Stimulated activated CD4-positive, alpha-beta T cell treated with anti-CD3 and anti-CD28 coated beads, Interleukin-2, amount 100 ng/mL, for 24 hours (primary cell): Measurements from ENCODE around the gene IGFL1.
"Not testable (repeated sequence)": the region's sequence is repeated elsewhere in the genome, so short reads cannot be mapped to it uniquely, and the experiment has no call there.

Experiments
- DNase-seq, 2 donors: peaks; one replicate each; pipeline ENCODE4 v3.0.0-alpha.2; 2020

IGFL1 gene

DNA sequence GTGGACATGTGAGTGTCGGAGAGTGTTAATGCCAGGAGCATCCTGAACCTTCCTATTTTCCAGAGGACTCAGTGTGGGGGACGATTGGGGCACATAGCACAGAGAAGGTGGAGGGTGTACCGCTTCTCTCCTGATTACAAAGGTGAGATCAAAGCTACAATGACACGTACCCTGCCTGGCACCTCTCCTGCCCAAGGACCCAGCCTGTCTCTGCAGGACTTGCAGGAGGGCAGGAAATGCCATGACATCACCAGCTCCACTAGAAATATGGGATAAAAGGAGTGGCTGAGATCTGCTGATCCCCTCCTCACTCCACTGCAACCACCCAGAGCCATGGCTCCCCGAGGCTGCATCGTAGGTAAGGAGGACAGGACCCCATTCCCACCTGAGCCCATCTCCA is at the start of gene IGFL1:
IGFL1 (plus strand) TSS at position 301 of the 400 bp plus-strand sequence; CDS start at position 334, 33 bp downstream.
- DNase-seq, result no peak

DNA sequence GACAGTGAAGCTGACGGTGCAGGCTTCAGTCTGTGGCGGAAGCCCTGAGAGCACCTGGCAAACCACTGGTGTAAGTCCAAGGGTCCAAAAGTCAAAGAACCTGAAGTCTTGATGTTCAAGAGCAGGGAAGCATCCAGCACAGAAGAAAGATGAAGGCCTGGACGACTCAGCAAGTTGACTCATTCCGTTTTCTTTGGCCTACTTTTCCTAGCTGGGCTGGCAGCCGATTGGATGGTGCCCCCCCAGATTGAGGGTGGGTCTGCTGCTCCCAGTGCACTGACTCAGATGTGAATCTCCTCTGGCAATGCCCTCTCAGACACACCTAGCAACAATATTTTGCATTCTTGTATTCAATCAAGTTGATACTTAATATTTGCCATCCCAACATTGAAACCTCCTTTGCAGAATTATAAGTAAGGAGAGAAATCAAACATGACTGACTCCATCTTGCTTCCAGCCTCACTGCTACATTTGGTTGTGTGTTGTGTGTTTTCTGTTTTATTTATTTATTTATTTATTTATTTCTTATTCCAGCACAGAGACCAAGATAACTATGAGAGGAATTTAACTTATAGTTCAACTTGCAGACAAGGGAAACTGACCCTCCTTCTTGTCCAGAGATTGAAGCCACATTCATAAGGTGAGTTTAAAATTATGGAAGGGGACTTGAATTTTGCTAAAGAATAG is 48.7 kb upstream of the IGFL1 start:
- no peak for DNase-seq

DNA sequence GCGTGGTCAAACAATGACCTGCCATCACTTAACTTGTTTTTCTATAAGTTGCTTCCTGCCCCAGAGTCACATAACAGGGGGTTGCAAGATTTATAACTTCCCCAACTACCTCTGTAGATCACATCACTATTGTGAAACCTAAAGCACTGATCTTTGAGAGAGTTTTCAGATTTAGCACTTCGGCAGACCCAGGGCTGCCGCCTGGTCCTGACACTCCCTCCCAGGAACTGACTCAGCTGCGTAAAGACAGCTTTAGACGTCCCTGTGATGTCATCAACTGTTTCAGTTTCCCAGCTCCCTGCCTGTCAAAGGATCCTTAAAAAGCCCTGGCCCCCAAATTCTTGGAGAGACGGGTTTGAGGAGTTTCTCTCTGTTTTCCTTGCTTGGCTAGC is 48.2 kb upstream of the IGFL1 start:
- peak in 1 of 2 donors; percentile 33 for DNase-seq

DNA sequence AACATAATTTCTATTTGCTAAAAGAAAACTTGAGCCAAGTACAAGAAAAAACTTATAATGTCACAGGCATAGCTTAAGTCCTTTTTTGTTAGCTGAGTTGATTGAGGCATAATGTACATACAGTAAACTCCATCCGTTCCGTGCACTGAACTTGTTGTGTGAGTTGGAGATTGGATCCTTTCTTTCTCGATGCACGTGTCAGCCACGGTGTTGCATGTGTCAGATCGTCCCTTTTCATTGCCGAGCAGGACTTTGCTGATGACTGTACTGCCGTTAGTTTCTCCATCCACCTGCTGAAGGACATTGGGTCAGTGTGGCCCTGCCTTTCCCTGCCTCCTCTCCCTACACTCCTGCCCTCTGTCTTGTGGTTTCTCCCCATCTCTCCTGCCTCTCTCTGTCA is 47.1 kb upstream of the IGFL1 start:
- no peak for DNase-seq

DNA sequence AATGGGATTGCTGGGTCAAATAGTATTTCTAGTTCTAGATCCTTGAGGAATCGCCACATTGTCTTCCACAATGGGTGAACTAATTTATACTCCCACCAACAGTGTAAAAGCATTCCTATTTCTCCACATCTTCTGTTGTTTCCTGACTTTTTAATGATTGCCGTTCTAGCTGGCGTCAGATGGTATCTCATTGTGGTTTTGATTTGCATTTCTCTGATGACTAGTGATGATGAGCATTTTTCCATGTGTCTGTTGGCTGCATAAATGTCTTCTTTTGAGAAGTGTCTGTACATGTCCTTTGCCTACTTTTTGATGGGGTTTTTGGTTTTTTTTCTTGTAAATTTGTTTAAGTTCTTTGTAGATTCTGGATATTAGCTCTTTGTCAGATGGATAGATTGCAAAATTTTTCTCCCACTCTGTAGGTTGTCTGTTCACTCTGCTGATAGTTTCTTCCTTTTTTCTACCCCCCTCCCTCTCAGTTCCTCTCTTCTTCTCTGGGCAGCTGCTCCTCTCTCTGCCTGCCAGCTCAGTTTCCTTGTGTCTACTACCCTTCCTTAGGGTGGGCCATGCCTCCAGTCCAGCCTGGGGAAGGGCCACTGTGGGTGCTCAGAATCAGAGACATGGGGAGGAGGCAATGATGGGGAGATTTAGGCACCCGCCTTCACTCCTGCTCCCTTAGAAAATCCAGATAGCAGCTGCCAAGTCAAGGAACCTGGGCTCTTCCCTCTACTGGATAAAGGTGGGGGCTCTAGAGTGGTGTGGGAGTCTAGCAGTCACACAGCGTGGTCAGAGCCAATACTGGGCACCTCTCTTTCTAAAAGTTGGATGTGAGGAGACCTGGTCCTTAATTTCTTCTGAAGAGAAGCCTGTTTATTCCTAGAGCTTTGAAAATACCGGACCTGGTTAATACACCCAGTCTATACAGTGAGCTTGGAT is 44.5 kb upstream of the IGFL1 start:
- DNase-seq, result not testable (repeated sequence)

DNA sequence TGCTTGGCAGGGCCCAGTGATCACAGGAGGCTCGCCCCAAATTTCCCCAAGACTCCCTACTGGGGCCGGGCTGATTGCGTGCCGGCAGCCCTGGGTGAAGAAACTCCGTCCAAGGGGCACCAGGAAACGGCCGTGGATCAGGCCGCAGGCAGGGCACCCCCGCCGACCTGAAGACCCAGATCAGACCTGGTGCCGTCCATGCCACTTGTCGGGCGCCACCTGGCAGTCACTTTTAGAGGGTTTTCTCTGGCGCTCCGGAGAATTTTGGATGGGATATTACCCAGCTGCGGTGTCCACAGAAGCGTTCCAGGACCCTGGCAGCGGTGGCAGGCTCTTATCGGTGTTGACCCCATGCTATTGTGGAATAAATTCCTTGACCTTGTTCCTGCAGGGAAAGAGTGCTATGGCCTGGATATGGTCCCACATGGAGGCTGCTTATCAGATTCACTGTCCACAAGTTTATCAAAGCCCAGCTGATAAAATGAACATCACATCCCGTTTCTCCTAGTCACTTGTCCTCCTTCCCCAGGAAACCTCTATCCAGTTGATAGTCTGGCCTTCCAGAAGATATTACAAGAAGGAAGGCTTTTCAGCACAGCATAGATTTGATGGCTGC is 43.3 kb upstream of the IGFL1 start:
- DNase-seq, result no peak

DNA sequence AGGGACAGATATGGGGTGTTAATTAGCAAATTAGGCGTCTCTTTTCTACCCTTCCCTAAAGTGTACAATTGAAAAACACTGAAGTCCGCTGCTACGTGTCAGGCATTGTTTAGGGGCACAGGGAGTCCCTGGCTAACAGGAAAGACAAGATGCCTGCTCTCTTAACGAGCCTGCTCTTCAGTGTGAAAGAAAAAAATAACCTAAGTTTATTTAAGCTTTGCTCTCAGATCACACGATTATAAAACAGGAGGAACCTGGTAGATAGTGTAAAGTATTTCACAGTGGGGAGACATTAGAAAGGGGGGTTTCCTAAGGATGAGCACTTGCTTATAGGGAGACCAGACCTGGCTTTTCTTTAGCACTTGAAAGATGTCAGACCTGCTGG is 42.8 kb upstream of the IGFL1 start:
- no peak for DNase-seq

DNA sequence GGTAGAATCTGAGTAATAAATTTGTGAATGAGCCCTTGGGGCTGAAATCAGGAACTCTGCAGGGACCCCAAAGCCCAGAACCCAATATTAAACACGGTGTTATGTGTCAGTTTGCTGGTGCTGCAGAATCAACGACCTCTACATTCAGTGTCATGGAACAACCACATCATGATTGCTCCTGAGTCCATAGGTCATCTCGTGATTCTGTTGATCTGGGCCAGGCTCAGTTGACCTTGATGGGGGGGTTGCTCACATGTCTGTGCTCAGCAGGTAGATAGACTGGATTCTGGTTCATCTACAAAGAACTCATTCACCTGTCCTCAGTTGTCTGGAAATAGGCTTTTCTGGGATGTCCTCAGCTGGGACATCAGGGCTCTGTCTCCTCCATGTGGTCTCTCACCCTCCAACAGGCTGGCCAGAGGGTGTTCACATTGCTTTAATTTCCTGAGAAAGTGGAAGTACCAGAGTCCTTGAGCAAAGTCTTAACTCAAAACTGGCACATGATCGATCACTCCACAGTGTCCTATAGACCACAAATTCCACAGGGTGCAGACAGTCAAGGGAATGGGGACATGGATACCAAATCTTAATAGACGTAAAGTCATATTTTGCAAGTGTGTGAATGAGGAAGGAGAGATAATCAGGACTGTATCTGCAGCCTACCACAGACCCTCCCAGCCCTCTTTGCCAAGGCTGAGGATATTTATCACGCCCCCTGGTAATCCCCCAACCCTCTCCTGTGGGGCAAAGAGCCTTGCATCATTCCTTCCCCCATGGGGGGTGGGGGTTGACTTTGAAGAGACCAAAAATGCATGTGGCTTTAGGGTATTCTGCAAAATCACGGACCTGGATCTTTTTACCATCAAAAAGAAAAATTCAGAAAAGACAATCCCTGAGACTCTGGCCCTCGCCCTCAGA is 39.3 kb upstream of the IGFL1 start:
- no peak for DNase-seq

DNA sequence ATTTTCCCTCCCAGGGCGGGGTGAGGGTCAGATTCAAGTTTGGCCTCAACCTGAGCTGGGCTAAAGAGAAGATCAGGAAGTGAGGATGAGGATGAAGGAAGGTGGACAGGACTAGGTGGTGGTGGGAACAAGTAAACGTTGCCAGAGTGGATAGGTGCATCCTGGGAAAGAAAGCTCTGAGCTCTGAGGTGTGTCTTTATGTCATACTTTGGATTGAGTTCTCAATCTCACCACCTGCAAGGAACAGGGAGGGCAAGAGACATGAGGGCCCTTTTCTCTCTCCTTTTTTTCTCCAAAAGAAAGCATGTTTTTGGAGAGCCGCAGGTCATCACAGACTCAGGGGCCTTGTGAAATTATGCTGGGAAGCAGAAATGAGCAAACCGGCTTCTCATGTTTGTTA is 38.2 kb upstream of the IGFL1 start:
- no peak for DNase-seq

DNA sequence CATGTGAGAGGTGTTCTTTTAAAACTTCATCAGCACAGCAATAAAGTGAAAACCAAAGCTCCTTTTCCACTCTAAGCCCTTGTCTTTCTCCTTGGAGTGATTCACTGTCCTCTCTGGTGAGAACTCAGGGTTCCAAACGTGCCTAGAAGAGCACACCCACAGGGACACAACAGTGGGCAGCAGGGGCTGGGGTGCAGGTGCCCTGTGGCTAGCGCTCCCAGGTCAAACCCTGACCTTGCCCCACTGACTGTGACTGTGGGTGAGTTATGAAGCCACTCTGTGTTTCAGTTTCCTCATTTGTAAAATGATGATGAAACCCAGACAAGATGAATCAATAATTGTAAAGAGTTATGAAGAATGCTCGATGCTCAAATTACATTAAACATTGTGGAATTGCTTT is 37.6 kb upstream of the IGFL1 start:
- no peak for DNase-seq

DNA sequence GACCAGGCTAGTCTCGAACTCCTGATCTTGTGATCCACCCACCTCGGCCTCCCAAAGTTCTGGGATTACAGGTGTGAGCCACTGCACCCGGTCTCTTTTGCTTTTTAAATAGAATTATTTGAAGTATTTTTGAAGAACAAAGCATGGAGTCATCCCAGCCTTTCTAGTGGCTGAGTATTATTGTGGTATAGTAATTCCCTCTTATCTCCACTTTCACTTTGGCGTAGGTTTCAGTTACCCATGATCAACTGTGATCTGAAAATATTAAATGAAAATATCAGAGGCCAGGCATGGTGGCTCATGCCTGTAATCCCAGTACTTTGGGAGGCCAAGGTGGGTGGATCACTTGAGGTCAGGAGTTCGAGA is 36.9 kb upstream of the IGFL1 start:
- DNase-seq, result not testable (repeated sequence)

DNA sequence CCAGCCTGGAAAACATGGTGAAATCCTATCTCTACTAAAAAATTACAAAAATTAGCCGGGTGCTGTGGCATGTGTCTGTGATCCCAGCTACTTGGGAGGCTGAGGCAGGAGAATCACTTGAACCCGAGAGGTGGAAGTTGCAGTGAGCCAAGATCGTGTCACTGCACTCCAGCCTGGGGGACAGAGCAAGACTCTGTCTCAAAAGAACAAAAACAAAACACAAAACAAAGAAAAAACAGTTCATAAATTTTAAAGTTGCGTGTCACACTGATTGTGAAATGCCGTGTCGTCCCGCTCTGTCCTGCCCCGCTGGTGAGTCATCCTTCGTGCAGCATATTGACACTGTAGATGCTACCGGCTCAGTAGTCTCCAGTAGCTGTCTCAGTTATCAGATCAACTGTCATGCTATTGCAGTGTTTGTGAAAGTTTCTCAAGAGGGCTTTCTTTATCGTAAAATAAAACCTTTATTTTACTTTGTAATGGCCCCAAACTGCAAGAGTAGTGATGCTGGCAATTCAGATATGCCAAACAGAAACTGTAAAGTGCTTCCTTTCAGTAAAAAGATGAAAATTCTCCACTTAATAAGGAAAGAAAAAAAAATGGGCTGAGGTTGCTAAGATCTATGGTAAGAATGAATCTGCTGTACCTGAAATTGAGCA is 36.4 kb upstream of the IGFL1 start:
- DNase-seq, result peak in 1 of 2 donors; percentile 19

DNA sequence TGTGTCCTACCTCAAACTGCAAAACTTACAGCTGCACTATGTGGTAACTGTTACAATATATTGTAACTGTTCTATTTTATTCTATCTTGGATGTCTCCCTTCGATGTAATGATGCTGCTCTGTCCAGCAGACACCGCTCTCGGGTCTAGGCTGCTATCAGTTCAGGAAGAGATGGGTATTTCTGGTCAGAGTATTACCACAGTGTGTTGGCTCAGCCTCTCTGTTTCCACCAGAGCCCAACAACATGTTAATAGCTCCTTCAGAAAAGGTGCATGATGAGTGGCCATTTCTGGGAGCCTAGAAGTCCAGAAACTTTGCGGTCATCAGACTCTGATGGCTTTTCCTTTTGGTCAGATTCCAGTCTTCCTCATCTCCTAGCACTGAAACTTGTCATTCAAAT is 35.9 kb upstream of the IGFL1 start:
- no peak for DNase-seq

DNA sequence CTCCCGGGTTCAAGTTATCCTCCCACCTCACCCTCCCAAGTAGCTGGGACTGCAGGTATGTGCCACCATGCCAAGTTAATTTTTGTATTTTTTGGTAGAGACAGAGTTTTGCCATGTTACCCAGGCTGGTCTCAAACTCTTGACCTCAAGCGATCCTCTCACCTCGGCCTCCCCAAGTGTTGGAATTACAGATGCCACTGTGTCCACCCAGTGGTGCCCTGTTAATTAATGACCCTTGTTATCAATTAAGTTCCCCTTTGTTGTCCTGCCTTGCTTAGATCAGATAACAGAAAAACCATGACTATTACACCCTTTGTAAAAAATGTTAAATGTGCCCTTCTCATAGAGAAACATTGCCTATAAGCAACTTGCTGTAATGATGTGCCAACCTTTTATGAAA is 34.4 kb upstream of the IGFL1 start:
- DNase-seq, result no peak

DNA sequence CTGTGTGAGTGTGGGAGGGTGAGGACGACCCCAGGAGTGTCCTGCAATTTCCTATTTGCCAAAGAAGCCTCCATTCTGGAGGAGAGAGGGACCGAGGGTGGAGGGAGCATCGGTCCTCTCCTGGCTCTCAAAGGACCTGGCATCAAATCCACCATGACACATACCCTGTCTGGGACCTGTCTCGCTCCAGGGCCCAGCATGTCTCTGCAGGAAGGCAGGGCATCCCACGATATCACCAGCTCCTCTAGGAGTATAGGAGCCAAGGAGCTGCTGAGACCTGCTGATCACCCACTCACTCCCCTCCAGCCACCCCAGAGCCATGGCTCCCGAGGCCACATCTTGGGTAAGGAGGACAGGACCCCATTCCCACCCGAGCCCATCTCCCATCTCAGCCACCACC is 33.6 kb upstream of the IGFL1 start:
- DNase-seq, result not testable (repeated sequence)

DNA sequence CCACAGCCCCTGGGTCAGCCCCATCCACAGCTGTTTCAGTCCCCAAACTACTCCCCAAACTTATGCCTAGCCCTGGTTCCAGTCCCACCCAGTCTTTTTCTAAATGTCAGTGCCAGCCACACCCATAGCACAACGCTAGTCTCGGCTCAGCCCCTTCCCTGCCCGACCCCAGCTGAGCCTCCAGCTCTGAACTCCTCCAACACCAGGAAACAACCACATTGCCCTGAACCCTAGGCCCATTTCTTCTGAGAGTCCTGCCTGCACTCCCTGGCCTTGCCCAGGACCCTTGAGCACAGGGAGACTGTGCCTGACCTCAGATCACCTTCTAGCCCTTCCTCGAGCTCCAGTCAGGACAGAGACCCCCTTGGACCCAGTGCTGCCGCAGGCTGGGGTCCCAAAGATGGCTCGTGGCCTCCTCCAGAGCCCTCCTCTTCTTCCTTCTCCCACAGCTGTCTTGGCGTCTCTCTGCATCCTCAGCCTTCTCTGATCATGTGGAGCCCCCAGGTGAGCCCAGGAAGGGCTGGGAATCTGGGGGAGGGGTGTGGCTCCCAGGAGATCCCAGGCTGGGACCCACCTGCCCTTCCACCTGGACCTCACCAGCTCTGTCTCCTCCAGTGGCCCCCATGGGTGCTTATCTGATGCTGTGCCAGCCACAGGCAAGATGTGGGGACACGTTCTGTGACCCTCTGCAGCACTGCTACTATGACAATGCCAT is 33.0 kb upstream of the IGFL1 start:
- no peak for DNase-seq

DNA sequence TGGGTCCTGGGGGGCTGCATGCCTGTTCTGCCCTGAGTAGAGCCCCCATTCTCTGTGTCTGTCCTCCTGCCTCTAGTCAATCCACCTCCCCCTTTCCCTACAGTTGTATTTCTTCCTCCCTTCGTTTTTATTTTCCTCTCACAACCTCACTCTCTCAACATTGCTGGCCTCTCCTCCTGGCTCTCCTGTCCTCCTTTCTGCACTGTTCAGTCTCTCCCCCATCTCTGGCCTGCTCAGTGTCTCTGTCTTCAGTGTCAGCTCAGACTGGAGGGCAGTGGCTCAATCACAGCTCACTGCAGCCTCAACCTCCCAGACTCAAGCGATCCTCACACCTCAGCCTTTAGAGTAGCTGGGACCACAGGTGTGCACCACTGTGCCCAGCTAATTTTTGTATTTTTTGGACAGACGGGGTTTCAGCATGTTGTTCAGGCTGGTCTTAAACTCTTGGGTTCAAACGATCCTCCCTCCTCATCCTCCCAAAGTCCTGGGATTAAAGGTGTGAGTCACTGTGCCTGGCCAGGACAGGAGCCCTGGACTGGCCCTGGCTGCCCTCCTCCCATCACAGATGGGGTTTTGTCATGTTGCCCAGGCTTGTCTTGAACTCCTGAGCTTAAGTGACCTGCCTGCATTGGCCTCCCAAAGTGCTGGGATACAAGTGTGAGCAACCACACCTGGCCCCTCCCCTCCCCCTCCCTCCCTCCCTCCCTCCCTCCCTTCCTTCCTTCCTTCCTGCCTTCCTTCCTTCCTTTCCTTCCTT is 32.0 kb upstream of the IGFL1 start:
- DNase-seq, result no peak

DNA sequence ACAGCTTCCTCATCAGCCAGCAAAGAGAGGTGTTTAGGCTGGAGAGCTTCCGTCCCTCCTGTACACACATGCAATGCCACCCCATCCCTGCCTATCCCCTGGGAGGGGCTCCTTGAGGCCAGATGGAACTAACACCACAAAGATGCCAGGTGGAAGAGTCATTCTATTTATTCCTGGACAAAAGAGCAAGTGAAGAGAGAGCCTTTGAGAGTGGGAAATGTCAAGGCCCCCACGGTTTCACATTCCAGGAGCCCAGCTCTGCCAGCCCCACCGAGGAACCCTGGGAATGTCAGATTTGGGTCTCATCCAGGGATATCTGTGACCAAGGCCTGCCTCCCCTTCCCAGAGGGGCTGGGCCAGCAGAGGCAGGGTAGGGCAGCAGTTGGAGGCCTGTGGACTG is 30.8 kb upstream of the IGFL1 start:
- DNase-seq, result no peak

DNA sequence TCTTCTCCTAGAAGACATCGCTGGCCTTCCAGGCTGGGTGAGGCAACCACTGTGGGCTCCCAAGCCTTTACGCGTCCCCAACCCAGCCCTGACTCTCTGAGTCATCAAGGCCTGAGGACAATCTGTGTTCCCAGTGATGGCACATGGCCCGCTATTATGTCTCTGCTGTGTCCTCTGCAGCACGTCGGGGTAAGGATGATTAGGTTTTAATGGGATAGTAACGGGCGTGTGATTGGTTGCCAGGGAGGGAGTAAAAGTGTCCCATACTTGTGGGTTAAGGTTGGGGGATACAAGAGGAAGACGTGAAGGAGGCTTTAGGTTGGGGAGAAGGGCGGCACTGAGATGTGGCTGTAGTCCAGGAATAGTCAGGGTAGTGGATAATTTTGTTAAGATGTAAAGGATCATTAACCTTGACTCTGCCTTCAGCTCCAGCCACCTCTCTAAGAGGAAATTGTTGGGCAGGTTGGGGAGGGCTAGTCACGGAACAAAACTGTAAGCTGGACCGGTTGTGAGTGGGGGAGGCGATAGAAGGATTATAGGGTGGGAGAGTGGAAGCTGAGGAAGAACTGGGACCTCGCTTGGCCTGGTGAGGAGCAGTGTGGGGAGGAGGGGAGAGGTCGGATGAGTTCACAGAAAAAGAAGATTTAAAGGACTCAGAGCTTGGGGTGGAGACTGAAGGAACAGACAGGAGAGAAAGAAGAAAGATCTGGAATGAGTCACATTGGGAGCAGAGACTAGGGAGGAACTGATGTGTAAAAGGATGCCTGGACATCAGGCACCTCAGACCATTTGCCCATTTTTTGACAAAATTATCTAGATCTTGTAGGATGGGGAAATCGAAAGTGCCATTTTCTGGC is 27.9 kb upstream of the IGFL1 start:
- DNase-seq, result no peak

DNA sequence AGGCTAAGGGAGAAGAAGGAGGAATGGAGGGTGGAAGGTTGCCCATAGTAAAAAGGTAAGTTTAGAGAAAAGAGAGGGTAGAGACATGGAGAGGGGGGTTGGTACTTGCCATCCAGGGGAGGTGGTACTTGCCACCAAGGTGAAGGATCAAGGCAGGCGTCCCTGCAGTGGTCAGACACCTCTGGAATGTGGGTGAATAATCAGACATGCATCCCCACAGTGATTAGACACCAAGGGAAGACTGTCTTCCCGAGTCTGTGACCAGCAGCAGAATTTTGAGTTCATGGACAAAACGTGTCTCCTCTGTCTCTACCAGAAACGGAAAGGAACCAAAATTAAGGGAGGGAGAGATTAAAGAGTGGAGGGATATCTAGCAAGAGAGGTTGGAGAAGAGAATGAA is 27.1 kb upstream of the IGFL1 start:
- DNase-seq, result no peak
